ENCODE measurements around the gene EGFLAM.

EGFLAM gene

GRCh38 chr5:38426986-38427950 lies 168.9 kb downstream of the EGFLAM start:
- TF ChIP-seq, protein P1, sequence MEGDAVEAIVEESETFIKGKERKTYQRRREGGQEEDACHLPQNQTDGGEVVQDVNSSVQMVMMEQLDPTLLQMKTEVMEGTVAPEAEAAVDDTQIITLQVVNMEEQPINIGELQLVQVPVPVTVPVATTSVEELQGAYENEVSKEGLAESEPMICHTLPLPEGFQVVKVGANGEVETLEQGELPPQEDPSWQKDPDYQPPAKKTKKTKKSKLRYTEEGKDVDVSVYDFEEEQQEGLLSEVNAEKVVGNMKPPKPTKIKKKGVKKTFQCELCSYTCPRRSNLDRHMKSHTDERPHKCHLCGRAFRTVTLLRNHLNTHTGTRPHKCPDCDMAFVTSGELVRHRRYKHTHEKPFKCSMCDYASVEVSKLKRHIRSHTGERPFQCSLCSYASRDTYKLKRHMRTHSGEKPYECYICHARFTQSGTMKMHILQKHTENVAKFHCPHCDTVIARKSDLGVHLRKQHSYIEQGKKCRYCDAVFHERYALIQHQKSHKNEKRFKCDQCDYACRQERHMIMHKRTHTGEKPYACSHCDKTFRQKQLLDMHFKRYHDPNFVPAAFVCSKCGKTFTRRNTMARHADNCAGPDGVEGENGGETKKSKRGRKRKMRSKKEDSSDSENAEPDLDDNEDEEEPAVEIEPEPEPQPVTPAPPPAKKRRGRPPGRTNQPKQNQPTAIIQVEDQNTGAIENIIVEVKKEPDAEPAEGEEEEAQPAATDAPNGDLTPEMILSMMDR (IDR thresholded peaks at IDR 0.05; ENCODE audit: insufficient read depth, low read length, poor library complexity, severe bottlenecking) = no peak
- no peak for TF ChIP-seq EZH2phosphoT487 (conservative IDR thresholded peaks at IDR 0.05; ENCODE audit: low read length)
- Histone ChIP-seq H3K27ac (ENCODE audit: low read depth, low read length) (no peak overlapping the region), H3K9me3 (ENCODE audit: insufficient read depth, low read length) (no peaks in the 10 kb centered on the region), H3K4me3 (ENCODE audit: insufficient read depth, low read length, poor library complexity, severe bottlenecking) (no peak overlapping the region), H2AFZ (ENCODE audit: low read depth, low read length, severe bottlenecking) (no peak overlapping the region), H3K9ac (ENCODE audit: low read length) (no peak overlapping the region), H3K36me3 (ENCODE audit: low read length) (no peaks in the 10 kb centered on the region), H3F3A (ENCODE audit: insufficient read depth) (no peaks in the 10 kb centered on the region), H3K9me2 (replicated peaks; ENCODE audit: insufficient read depth, low read length) (no peaks in the 10 kb centered on the region), H3K4me2 (ENCODE audit: low read depth, low read length, poor library complexity, severe bottlenecking) (no peak overlapping the region), H3K27me3 (ENCODE audit: low read length) (no peaks in the 10 kb centered on the region), H4K20me1 (ENCODE audit: low read depth, low read length) (no peaks in the 10 kb centered on the region), H3K79me2 (ENCODE audit: insufficient read depth, low read length) (no peaks in the 10 kb centered on the region)

DNA sequence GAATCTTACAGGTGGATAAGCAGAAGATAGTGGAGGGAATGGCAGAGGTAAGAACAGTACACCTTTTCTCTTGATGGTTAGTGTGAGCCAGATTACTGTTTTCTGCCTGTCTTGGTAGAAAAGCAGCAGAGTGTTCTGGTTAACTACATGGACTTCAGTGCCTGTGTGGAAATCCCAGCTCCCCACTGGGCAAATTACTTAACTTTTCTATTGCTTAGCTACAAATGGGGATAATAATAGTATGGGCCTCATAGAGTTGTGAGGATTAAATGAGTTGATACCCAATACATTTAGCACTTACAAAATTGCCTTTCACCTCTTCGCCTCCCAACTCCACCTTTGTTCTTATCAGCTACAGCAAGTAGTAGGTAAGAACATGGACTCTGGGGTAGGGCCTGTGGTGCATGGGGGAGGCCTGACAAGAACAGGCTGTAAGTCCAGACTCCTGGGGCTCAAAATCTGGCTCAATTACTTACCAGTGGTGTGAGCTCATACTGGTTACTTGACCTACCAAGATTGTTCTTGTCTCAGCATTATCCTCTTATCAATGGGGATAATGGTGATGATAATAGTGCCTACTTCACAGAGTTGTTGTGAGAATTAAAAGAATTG lies 173.0 kb downstream of the EGFLAM start:
- H3K4me2 ChIP-seq (ENCODE audit: low read depth, low read length, poor library complexity, severe bottlenecking) = no peak overlapping the region
- H2AFZ ChIP-seq (ENCODE audit: low read depth, low read length, severe bottlenecking) = no peak overlapping the region
- TF ChIP-seq EZH2phosphoT487 (conservative IDR thresholded peaks at IDR 0.05; ENCODE audit: low read length) = no peak
- TF ChIP-seq, protein P1 (IDR thresholded peaks at IDR 0.05; ENCODE audit: insufficient read depth, low read length, poor library complexity, severe bottlenecking) = no peak
- H3K36me3 ChIP-seq (ENCODE audit: low read length) = no peaks in the 10 kb centered on the region
- H3K9me2 ChIP-seq (replicated peaks; ENCODE audit: insufficient read depth, low read length) = no peaks in the 10 kb centered on the region
- H3K27me3 ChIP-seq (ENCODE audit: low read length) = no peaks in the 10 kb centered on the region
- H3K79me2 ChIP-seq (ENCODE audit: insufficient read depth, low read length) = no peaks in the 10 kb centered on the region
- no peaks in the 10 kb centered on the region for H3F3A ChIP-seq (ENCODE audit: insufficient read depth)
- H3K27ac ChIP-seq (ENCODE audit: low read depth, low read length) = no peak overlapping the region
- H3K9ac ChIP-seq (ENCODE audit: low read length) = no peak overlapping the region
- no peak overlapping the region for H3K4me3 ChIP-seq (ENCODE audit: insufficient read depth, low read length, poor library complexity, severe bottlenecking)
- H3K9me3 ChIP-seq (ENCODE audit: insufficient read depth, low read length) = no peaks in the 10 kb centered on the region
- no peaks in the 10 kb centered on the region for H4K20me1 ChIP-seq (ENCODE audit: low read depth, low read length)

GRCh38 chr5:38433160-38433861 lies 175.0 kb downstream of the EGFLAM start:
- no peak overlapping the region for H2AFZ ChIP-seq (ENCODE audit: low read depth, low read length, severe bottlenecking)
- no peaks in the 10 kb centered on the region for H3K79me2 ChIP-seq (ENCODE audit: insufficient read depth, low read length)
- no peaks in the 10 kb centered on the region for H3F3A ChIP-seq (ENCODE audit: insufficient read depth)
- H3K27me3 ChIP-seq (ENCODE audit: low read length) = no peaks in the 10 kb centered on the region
- no peak overlapping the region for H3K4me2 ChIP-seq (ENCODE audit: low read depth, low read length, poor library complexity, severe bottlenecking)
- no peak overlapping the region for H3K9ac ChIP-seq (ENCODE audit: low read length)
- no peaks in the 10 kb centered on the region for H3K9me2 ChIP-seq (replicated peaks; ENCODE audit: insufficient read depth, low read length)
- no peak overlapping the region for H3K27ac ChIP-seq (ENCODE audit: low read depth, low read length)
- no peaks in the 10 kb centered on the region for H4K20me1 ChIP-seq (ENCODE audit: low read depth, low read length)
- H3K36me3 ChIP-seq (ENCODE audit: low read length) = no peaks in the 10 kb centered on the region
- H3K9me3 ChIP-seq (ENCODE audit: insufficient read depth, low read length) = no peaks in the 10 kb centered on the region
- TF ChIP-seq, protein P1 (IDR thresholded peaks at IDR 0.05; ENCODE audit: insufficient read depth, low read length, poor library complexity, severe bottlenecking) = no peak
- no peak for TF ChIP-seq EZH2phosphoT487 (conservative IDR thresholded peaks at IDR 0.05; ENCODE audit: low read length)
- H3K4me3 ChIP-seq (ENCODE audit: insufficient read depth, low read length, poor library complexity, severe bottlenecking) = no peak overlapping the region
